Dermis microvascular lymphatic vessel endothelial cell (primary cell): ENCODE measurements around the gene RGS14. TPM values are rescaled to one million over a fixed set of nuclear protein-coding genes. Genes with fewer than 3 reads are reported as not detected.
A peak's percentile ranks its signal among the peaks of the same experiment; 100 is the strongest.
"Not testable (repeated sequence)": the region's sequence is repeated elsewhere in the genome, so short reads cannot be mapped to it uniquely, and the experiment has no call there.

Experiments
- DNase-seq, 2 donors: peaks; one replicate each; pipeline versions ENCODE4 v3.0.0 to v3.0.0-alpha.2; 2010; ENCODE audit warnings: low read depth in 2 of 2
- total RNA-seq: library from RNA; depleted of rRNA; stranded (reverse); fragments of >200 nt; gene quantifications from 2 replicates; pipeline ENCODE4 v1.2.1, GENCODE V29; 2014

The RGS14 gene
- total RNA-seq, 1 donor from 2014 or later = 3.7 TPM

DNA sequence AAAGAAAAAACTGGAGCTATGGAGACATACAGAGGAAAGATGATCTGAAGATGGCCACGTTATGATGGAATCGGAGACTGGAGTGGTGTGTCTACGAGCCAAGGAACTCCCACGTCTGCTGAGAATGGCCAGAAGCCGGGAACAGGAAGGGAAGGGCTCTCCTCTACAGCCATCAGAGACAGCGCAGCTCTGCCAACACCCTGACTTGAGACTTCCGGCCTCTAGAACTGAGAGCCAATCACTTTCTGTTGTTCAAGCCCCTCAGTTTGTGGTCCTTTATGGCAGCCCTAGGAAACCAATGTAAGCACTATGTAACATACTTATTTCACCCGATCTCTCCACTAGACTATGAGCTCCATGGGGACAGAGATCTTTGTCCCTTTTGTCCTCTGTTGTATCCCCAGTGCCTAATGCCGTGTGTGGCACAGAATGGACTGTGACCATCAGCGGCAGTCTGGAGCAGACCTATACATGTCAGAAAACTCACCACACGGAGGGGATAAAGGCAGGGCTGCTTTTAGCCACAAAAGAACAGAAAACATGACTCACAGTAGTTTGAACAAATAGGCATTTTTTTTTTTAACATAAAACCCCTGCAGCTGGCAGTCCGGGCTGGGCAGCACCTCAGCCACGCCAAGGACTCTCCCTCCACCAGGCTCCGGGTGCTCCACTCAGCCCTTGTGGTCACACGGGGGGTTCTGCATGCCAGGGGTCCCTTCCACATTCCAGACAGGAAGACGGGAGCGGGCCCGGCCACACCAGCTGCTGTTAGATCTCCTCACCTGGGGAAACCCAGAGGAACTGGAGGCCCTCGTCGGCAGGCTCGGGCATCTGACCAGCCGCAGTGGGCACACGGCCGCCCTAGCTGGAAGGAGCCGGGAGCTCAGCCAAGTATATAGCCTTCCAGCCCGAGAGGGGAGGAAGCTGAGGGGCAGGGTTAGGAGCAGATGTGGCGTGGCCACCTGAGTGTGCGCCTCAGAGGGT lies 29.9 kb upstream of the RGS14 start:
- peak in 1 of 2 donors; percentile 64 for DNase-seq

DNA sequence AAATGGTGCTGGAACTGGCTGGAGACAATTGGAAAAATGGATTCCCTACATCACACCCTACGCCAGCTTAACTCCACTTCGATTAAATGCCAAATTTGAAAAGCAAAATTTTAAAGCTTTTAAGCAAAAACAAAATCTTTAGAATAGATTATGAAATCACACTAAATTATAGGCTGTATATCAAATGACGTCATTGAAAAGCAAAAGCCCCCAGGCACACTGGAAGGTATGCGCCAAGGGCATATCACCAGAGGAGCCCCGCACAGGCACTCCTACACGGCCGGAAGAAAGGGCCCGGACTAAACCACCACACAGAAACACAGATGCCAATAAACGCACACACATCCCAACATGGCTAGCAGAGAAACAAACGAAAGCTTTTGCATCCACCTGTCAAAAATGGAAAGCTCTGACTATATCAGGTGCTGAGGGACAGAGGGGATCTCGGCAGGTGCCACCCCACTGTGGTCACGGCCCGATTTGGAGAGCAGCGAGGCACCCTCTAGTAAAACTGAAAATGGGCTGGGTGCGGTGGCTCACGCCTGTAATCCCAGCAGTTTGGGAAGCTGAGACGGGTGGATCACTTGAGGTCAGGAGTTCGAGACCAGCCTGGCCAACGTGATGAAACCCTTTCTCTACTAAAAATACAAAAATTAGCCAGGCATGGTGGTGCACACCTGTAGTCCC lies 29.0 kb upstream of the RGS14 start:
- DNase-seq = no peak

DNA sequence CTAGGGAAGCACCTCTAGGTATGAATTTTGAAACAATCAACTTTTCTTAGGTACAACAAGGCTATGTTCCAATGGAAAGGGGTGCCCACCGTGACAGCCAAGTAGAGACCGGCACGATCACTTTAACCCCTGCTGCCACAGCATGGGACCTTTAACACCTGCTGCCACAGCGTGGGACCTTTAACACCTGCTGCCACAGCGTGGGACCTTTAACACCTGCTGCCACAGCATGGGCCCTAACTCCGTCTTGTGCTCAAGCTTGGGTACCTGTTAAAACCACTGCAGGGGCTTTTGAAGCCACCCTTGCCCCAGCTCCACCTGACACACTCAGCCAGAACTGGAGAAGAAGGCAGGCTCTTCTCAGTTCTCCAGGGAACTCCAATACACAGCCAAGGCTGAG lies 27.8 kb upstream of the RGS14 start:
- no peak for DNase-seq

DNA sequence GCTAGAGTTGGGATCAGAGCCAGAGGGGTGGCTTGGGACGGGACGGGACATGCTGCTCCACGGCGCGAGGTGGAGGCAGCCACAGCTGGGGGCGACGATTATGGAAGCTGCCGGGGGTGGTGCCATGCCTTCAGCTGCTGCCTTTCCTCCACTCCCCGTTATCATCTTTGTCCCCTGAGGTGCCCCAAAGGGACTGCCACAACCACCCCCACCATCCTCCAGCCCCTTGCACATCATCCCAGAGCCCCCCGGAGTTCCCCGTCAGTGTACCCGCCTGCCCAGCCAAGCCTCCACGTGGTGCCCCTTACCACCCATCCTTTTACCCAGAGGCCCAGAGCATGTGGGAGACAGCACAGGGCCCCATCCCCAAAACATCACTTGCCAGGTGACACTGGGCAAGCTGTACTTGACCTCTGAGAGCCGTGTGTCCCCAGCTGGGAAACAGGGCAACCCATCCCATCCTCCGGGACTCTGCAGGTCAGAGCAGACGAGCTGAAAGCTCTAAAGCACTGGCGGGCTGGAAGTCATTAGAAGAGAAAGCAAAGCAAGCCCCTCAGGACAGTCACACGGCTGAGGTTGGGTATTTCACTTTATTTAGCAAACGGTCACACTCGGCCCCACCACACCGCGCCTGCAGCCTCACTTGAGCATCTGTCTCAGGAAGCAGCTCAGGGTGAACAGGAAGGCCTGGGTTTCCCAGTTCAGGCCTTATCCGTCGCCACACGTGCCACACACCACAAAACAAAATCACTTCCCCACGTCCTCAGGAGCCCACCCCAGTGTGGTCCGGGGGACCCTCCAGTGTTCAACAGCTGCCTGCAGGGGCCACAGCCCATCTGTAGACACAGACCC lies 26.5 kb upstream of the RGS14 start:
- DNase-seq = no peak

DNA sequence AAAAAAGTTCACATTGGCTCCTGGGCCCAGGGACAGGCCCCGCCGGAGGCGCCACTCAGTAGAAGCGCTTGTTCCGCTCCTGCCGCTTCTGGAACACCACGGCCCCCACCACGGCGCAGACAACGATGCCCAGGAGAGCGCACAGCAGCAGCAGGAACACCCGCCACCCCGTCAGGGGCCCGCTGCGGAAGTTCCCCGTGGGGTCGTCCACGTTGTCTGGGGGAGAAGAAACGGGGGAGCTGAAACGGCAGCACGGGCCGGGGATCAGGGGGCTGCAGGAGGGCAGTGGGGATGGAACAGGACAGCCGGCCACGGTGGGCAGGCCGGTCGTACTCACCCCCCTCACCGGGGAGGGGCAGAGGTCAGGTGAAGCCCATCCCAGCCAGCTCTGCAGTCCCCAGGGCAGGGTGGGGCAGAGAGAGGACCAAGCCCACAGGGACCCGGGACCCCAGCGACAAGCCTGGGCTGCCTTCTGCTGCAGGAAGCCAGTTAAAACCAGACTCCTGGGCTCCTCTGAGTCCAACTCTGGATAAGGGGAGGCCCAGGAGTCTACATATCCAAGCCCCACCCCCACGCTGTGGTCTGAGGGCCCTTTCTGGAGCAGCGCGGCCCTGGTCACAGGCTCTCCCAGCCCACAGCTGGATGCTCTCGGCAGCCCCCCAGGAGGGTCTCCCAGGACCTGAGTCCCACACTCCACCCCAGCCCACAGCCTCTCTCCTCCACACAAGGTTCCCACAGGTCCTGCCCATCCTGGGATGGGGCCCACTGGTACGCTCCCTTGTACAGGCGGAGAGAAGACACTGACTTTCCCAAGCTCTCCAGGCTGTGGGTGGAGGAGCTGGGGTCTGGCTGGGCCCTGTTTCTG lies 25.5 kb upstream of the RGS14 start:
- no peak for DNase-seq

DNA sequence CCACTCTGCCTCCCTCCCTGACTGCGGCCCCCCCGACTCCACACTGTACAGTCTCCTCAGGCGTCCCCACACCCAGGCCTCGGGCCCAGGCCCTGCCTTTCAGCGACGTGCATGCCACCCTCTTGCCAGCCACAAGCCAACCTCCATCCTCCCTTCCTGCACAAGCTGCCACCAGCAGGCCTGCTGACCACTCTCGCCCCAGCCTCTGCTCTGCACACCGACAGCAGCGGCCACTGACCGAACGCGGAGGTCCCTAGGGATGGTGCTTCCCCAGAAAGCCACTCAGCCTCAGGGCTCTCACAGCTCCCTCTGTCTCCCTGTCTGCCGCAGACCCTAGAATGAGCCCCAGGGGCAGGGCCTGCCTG lies 24.8 kb upstream of the RGS14 start:
- no peak for DNase-seq

DNA sequence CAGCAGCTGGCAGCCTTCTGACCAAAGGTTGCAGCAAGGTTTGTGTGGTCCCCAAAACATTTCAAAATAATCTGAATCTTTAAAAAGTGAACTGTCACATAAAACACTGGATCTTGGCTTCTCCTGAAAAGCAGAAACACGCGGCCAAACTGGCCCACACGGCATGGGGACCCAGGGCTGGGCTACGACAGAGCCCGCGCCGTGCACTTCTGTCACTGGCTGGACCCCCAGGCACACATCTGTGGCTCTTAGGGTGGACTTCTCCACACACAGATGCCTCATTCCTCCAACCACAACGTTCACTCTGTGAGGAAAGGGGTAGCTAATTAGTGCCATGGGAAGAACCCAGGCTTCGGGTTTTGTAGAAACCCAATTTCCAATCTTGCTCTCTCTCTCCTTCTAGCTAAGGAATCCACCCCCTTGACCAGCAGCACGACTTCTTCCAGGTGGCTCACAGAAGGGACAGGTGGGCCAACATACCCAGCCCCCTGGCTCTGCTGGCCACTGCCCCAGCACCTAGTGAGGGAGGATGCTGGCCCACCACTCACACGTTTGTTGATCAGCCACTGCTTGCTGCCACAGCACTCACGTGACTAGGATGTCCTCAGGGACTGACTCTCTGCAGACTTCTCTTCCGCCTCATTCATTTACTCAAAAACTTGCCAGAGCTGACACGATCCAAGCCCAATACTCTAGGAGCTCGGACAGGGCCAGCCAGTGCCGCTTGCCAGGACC lies 24.1 kb upstream of the RGS14 start:
- DNase-seq = no peak

DNA sequence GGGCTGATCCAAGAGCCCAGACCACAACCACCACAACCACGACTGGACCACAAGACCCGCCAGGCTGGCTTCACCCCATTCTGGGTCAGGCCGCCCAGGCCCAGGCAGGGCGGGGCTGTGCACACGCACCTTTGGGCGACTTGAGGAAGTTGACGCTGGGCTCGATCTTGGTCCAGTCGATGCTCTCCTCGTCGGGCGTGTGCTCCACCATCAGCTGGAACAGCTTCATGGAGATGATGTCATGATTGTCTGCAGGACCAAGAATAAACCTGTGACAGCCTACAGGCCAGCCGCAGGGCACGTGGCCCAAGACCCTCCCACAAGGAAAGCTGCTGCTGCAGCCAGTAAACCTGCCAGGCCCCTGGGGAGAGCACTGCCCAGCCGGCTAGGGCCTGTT lies 23.6 kb upstream of the RGS14 start:
- DNase-seq = no peak

DNA sequence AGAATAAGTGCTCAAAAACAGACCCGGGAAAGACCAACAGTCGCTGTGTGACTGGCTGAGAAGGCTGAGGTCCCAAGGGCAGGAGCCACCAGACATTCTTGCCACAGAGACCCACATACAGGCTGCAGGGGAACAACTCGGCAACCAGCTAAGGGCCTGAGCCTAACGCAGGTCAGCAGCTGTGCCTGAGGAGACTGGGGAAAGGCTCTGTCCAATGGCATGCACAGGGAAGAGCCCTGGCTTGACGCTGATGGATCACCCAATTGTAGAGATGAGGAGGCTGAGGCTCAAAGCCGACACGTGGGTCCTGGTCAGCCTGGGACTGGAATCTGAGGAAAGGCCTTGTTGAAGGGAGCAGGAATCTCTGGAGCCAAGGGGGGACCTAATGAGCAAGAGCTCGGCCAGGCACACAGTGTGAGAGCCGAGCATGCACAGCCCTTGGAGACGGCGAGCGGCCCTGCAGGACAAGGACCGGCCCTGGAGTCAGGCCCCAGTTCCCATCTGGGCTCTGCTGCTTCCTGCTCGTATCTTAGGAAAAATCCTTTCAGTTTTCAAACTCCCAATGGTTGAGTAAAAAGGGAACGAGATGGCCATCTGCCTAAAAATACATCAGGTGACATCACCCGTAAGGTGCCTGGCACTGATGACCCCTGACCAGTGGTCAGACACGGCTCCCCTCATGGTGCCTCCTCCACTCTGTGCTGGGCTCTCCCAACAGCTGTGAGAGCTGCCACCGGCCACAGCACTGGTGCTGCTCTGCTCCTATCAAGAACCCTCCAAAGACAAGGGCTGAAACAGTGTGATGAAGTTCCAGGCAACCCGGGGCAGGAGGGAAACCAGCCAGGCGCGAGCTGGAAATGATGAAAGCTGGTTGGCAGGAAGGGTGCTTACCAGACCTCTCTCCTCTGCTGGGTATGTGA lies 22.7 kb upstream of the RGS14 start:
- DNase-seq = no peak

DNA sequence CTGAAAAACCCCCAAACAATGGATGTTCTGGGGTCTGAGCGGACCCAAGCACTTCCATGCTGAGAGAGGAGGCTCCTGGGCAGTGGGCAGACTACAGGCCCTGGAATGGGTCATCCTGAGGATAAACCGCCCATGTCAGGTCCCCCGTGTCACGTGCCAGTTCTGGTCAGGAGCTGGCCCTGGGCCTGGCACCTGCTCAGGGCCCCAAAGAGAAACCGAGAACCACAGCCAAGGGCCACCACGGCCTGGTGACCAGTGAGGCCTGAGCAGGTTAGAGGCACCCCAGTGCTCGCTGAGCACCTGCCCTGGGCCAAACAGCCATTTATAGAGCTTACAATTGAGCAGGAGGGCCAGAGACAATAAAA lies 22.0 kb upstream of the RGS14 start:
- no peak for DNase-seq

DNA sequence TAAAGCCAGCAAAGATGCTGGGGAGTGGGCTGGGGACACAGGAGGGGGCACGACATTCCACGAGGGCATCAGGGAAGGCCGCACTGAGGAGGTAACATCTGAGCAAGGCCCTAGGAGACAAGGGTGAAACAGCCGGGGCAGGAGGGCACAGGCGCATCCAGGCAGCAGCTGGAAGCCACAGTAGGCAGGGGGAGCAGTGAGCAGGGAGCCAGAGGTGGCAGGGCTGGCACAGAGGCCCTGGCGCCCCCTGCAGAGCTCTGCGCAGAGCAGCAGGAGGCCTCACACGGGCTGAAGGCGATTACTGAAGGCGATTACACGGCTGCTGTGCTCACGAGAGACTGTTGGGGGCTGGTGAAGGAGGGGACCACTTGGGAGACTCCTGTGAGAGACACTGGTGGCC lies 21.6 kb upstream of the RGS14 start:
- peak in 1 of 2 donors; percentile 48 for DNase-seq

DNA sequence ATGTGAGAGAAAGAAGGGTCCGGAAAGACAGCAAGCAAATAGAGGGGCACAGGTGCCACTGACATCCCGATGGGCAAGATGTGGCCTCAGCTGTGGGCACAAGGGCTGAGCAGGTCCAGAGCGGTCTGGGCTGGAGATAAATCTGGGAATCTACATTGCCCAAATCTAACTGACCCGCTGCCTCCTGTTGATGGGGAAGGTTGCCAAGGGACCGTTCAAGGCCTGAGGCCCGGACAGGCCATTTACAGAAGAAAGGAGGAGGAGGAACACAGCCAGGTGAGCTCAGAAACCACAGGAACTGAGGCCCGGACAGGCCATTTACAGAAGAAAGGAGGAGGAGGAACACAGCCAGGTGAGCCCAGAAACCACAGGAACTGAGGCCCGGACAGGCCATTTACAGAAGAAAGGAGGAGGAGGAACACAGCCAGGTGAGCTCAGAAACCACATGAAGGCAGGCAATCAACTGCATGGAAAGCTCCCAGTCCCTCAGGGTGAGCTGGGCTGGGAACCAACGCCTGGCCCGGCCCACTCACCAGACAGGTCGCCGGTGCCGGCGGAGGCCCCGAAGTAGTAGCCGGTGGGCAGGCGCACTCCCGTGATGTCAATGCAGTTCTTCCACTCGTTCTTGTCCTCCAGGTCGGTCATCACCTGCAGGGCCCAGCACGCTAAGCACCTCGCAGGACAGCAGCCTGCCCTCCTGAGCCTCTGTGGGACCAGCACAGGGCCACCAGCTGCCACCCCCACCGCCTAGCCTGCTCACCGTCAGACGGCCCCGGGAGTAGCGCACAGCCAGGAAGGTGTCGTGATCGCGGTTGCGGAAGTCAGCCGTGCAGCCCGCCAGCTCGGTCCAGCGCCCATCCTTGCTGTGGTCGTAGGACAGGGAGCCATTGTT lies 20.9 kb upstream of the RGS14 start:
- DNase-seq = no peak

DNA sequence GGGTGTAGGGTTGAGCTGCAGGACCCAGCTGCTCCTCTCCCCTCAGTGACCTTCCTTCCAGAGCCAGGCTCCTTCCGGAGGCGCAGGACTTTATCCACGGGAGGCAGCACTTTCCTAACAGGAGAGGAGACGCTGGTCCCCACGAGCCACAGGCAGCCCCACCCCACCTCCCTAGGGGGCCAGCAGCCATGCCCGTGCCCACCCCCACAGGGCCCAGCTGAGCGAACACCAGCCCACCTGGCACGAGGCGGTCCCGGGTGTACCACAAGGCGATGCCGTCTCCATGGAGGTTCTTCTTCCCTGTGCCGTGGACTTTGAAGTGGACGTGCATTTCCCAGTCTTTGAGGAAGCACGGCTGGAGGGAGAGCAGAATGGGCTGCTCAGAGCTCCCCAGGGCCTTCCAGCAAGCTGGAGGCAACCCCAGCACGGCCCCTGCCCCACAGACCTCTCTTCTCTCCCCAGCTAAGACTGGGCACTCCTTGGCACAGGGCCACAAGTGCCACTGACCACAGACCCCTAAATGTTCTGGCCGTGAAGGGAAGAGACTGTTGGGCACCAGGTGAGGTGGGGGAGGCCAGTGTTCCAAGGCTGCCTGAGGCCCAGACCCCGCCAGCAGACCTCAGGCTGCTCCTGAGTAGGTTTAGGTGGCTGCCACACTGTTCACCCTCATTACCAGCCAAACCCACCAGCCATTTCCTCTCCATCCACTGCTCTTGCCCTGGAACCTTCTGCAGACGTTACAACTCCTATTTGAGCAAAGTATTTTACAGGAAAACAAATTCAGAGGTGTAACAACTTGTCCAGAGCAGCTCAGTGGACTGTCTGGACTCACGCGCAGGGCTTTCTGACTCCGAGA lies 19.2 kb upstream of the RGS14 start:
- no peak for DNase-seq

DNA sequence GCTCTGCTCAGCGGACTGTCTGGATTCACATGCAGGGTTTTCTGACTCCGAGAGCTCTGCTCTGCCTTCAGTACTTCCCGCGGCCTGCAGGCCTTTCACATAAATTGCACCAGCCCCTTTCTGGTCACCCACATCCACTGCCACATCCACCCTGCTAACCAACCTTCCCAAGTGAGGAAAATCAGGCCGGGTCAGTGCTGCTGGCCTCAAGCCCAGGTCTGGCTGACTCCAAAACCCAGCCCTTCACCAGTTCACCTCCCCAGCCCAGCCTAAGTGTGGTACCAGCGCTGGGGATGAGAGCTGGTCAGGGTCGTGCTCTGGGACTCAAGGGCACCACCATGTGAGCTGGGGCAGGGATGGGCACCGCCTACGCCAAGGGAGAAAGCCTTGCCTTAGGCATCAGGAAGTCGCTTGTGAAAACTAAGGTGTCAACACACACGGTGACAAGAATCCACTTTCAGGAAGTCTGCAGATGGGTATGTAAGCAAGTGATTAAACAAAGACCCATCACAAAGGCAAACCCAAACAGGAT lies 18.6 kb upstream of the RGS14 start:
- DNase-seq = peak in 1 of 2 donors; percentile 45

DNA sequence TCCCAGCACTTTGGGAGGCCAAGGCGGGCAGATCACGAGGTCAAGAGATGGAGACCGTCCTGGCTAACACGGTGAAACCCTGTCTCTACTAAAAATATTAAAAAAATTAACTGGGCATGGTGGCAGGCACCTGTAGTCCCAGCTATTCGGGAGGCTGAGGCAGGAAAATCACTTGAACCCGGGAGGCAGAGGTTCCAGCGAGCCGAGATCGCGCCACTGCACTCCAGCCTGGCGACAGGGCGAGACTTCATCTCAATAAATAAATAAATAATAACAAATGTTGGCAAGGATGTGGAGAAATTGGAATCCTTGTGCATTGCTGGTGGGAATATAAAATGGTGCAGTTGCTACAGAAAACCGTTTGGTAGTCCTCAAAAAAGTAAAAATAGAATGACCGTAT lies 14.7 kb upstream of the RGS14 start:
- DNase-seq = not testable (repeated sequence)

DNA sequence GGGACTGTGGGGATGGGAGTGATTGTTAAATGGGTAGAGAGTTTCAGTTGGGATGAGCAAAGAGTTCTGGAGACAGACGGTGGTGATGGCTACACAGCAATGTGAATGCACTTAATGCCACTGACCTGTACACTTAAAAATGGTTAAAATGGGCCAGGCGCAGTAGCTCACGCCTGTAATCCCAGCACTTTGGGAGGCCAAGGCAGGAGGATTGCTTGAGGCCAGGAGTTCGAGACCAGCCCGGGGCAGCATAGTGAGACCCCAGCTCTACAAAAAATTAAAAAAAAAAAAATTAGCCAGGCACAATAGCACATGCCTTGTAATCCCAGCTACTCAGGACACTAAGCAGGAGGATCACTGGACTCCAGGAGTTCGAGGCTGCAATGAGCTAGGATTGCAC lies 13.9 kb upstream of the RGS14 start:
- DNase-seq = no peak

DNA sequence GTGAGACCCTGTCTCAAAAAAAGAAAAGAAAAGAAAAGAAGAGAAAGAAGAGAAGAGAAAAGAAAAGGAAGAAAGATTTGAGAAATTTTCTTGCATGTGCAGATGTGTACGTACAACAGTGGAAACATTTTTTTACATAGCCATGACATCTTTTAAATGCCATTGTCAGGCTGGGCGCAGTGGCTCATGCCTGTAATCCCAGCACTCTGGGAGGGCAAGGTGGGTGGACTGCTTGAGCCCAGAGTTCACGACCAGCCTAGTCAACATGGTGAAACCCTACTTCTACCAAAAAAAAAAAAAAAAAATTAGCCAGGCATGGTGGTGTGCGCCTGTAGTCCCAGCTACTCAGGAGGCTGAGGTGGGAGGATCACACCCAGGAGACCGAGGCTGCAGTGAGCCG lies 12.8 kb upstream of the RGS14 start:
- DNase-seq = no peak
